ENCODE measurements around the gene PJA1.

- TF ChIP-seq POLR2AphosphoS5 (IDR thresholded peaks at IDR 0.05; ENCODE audit: low read depth, low read length) (no peak), REST (IDR thresholded peaks at IDR 0.05; ENCODE audit: insufficient read depth in 1 of 2, low read depth in 2 of 2, low read length in 2 of 2) (no peak), SIN3A (IDR thresholded peaks at IDR 0.05; ENCODE audit: borderline replicate concordance, insufficient read depth, low read length) (no peak), TAF1 (IDR thresholded peaks at IDR 0.05; ENCODE audit: borderline replicate concordance, insufficient read depth, low read length) (no peak)
Observed at GRCh38 chrX:69185141-69185540, 19.9 kb upstream of the PJA1 start.
